ENCODE measurements around the gene C3orf52. TPM values are rescaled to one million over a fixed set of nuclear protein-coding genes. Genes with fewer than 3 reads are reported as not detected.

C3orf52 gene
- total and polyA plus RNA-seq, 10 of the 15 experiments (the other 5 are each of a cell fraction or from before 2014, with no cell fraction given), result 0.15 to 1.9 (median 0.73) TPM

DNA sequence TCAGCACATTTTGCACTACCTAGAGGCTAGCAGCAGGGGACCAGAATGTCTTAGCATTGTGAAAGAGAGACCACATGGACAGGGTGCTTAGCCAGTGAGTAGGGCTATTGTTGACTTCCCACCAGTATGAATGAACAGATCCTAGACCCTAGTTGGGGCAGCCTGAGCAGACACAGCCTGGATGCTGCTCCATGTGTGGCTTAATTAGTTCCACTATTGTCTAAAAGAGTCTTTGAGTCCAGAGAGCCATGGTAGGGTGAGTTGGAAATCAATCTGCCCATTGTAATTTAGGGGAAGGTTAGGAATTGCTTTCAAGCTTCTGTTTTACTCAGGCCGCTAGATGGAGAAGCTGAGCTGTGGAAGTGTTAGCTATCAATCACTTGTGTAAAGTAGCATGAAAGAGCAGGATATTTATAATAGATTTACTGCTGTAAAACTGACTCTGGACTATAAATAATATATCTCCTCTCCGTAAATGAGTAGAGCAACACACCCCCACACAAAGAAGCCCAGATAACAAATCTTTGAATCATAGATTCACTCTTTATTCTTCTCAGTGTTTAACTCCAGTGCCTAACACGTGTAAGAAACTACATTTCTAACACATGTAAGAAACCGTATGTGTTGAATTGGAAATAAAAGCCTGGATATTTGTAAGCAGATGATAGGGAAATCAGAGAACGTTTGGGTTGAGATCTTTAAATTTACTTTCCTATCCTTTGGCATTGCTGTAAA is 50.9 kb downstream of the C3orf52 start (continued):
- peak; percentile 74 for TF ChIP-seq PBX3 (IDR thresholded peaks at IDR 0.05; ENCODE audit: insufficient replicate concordance, low read depth, low read length)

DNA sequence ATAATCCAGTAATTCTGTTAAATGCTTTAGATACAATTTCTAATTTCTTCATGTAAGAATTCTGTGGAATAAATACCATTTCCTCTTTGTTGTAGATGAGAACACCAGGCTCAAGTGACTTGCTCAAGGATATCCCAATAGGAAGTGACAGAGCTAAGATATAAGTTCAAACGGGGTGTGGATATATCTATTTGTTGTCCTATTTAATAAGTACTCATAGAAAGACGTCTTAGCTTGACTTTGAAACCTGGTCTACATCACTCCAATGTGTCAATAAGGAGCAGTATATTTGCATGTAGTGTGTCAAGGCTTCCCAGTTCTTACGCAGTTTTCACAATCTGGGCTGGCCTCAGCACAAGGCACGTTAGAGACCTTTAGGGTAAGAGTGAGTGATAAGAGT is 51.6 kb downstream of the C3orf52 start:
- CTCF ChIA-PET, result interaction anchor here (0.7 to 18.1 kb wide), 33 partner anchors 10 to 855 kb away, joined by 3 to 226 read pairs (median 6); partner anchors contain the start of genes BTLA, CD200 and SLC9C1
- SMC1A ChIA-PET (ENCODE audit: uncharacterized antibody, unreplicated experiment), result interaction anchor here (0.6 to 18.5 kb wide), 39 partner anchors 12 to 597 kb away, joined by 3 to 489 read pairs (median 5); partner anchors contain the start of genes BTLA, CD200 and SLC9C1
- ATAC-seq (no peak), FAIRE-seq (no peak), DNase-seq (ENCODE audit: low read depth, low spot score) (no peak)
- peak overlapping the region; percentile 76 for H2AFZ ChIP-seq (ENCODE audit: control insufficient read depth, low read depth, low read length)
- no peaks in the 10 kb centered on the region for H3K36me3 ChIP-seq (ENCODE audit: control insufficient read depth in 2 of 2, insufficient read depth in 2 of 2, low read length in 1 of 2)
- peaks cover 47% of the 10 kb centered on the region for H3K4me1 ChIP-seq (ENCODE audit: control insufficient read depth, insufficient read depth, low read length)
- H3K4me2 ChIP-seq (ENCODE audit: control insufficient read depth, insufficient read depth), result peak overlapping the region; percentile 7; the same call in 1 of the 2 replicates
- POLR2A ChIA-PET, result interaction anchor here (0.5 to 4.5 kb wide), 9 partner anchors 10 to 379 kb away, joined by 3 to 21 read pairs (median 3); partner anchors contain the start of genes BTLA and CD200
- H3K79me2 ChIP-seq (ENCODE audit: control insufficient read depth, insufficient read depth, low read length), result peaks cover 25% of the 10 kb centered on the region
- RAD21 ChIA-PET (ENCODE audit: unreplicated experiment), result interaction anchor here (1.0 to 17.9 kb wide), 26 partner anchors 10 to 424 kb away, joined by 3 to 457 read pairs (median 8); partner anchors contain the start of genes ATG3, CD200, SLC35A5 and SLC9C1
- 14% methylated on average over 4 of the region's 4 CpGs for WGBS (ENCODE audit: insufficient coverage, insufficient replicate concordance, low lambda C conversion rate, missing lambda C conversion rate)
- intact Hi-C loops (cut with micrococcal nuclease; ENCODE audit: unreplicated experiment) (loop anchor here (1.0 to 10.0 kb wide), 6 partner anchors 157 to 393 kb away; partner anchors contain the start of genes BTLA and SLC9C1), in situ Hi-C loops (cut with MboI) (loop anchor here (5.0 kb wide), 1 partner anchor 155 kb away; the partner anchor contains the start of gene SLC9C1)
- peak overlapping the region; percentile 99; the same call in 1 of the 2 replicates for H3K27ac ChIP-seq (ENCODE audit: control insufficient read depth, insufficient read depth)
- H3K9ac ChIP-seq (ENCODE audit: control insufficient read depth, insufficient read depth, low read length), result no peak overlapping the region
- H3K9me3 ChIP-seq (replicated peaks; ENCODE audit: control insufficient read depth, insufficient read depth, low read length), result no peaks in the 10 kb centered on the region; the same call in 2 of the 3 replicates
- no peak overlapping the region for H3K4me3 ChIP-seq
- no peak for TF ChIP-seq CREM (IDR thresholded peaks at IDR 0.05; ENCODE audit: low read depth)
- TF ChIP-seq POU2F2 (IDR thresholded peaks at IDR 0.05; ENCODE audit: borderline replicate concordance, low read depth, low read length), result peak; percentile 27; the same call in 1 of the 3 replicates
- TF ChIP-seq KLF5 (IDR thresholded peaks at IDR 0.05; ENCODE audit: partially characterized antibody), result no peak
- TF ChIP-seq POLR2AphosphoS5 (IDR thresholded peaks at IDR 0.05; ENCODE audit: low read length), result 0 out of 2 replicates have a peak, but pooled peaks have one; percentile 36
- TF ChIP-seq SMAD5 (IDR thresholded peaks at IDR 0.05; ENCODE audit: low read depth), result peak; percentile 38; the same call in 1 of the 2 replicates
- BruUV-seq (replicated peaks), result no TSS peak
- no peaks in the 10 kb centered on the region for H4K20me1 ChIP-seq (ENCODE audit: control insufficient read depth, insufficient read depth)
- H3K27me3 ChIP-seq (replicated peaks in 1 of 2; ENCODE audit: control insufficient read depth in 2 of 2, insufficient read depth in 2 of 2, low read length in 1 of 2), result no peaks in the 10 kb centered on the region
